Measurements from ENCODE around the gene TGM3.
"Not testable (repeated sequence)": the region's sequence is repeated elsewhere in the genome, so short reads cannot be mapped to it uniquely, and the experiment has no call there.

The TGM3 gene, protein sequence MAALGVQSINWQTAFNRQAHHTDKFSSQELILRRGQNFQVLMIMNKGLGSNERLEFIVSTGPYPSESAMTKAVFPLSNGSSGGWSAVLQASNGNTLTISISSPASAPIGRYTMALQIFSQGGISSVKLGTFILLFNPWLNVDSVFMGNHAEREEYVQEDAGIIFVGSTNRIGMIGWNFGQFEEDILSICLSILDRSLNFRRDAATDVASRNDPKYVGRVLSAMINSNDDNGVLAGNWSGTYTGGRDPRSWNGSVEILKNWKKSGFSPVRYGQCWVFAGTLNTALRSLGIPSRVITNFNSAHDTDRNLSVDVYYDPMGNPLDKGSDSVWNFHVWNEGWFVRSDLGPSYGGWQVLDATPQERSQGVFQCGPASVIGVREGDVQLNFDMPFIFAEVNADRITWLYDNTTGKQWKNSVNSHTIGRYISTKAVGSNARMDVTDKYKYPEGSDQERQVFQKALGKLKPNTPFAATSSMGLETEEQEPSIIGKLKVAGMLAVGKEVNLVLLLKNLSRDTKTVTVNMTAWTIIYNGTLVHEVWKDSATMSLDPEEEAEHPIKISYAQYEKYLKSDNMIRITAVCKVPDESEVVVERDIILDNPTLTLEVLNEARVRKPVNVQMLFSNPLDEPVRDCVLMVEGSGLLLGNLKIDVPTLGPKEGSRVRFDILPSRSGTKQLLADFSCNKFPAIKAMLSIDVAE

DNA sequence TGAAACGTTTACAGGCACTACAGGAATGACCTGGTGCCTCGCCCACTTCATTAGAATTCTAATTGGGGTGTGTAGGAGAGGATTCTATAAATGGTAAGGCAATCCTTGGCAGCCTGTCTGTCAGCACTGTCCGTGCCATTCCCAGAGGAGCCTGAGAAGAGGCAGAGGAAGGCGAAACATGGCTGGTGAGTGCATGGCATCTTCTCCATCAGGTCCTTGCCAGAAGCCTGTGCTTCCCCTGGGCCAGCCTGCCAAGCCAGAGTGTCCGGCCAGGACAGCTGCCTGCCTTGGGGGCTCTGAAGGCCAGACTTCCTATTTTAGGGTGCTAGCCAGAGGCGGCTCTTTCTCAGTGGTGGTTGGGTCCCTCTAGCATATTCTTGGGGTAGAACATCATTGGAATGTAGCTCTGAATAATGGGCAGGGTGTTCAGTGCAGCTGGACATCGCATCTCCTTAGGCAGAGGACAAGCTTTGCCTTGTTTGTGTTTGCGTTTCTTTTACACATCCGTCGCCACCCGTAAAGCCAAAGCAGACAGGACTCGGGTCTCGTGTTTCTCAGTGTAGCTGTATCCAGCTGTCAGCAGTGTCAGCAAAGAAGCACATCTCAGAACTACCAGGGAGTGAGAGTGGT, at the start of gene TGM3:
TGM3 (plus strand) TSS at position 116 of the 630 bp plus-strand sequence; CDS start at position 179, 63 bp downstream.
- no peak for DNase-seq (ENCODE audit: low read depth)

GRCh38 chr20:2246069-2246491, 49.7 kb upstream of the TGM3 start:
- DNase-seq (ENCODE audit: low read depth) = no peak

DNA sequence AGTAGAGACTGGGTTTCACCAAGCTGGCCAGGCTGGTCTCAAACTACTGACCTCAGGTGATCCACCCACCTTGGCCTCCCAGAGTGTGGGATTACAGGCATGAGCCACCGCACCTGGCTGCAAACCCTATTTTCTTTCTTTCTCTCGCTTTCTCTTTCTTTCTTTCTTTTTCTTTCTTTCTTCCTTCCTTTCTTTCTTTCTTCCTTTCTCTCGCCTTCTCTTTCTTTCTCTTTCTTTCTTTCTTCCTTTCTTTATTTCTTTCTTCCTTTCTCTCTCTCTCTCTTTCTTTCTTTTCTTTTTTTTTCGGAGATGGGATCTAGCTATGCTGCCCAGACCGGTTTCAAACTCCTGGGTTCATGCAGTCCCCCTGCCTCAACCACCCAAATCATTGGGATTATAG, 47.0 kb upstream of the TGM3 start:
- no peak for DNase-seq (ENCODE audit: low read depth)

- DNase-seq (ENCODE audit: low read depth) = no peak
Measured at GRCh38 chr20:2249935-2250334, 45.9 kb upstream of the TGM3 start.

- no peak for DNase-seq (ENCODE audit: low read depth)
Measured at GRCh38 chr20:2252419-2252997, 43.3 kb upstream of the TGM3 start.

- DNase-seq (ENCODE audit: low read depth) = no peak
Measured at GRCh38 chr20:2253256-2253655, 42.5 kb upstream of the TGM3 start.

- DNase-seq (ENCODE audit: low read depth) = no peak
Measured at GRCh38 chr20:2254333-2254732, 41.5 kb upstream of the TGM3 start.

DNA sequence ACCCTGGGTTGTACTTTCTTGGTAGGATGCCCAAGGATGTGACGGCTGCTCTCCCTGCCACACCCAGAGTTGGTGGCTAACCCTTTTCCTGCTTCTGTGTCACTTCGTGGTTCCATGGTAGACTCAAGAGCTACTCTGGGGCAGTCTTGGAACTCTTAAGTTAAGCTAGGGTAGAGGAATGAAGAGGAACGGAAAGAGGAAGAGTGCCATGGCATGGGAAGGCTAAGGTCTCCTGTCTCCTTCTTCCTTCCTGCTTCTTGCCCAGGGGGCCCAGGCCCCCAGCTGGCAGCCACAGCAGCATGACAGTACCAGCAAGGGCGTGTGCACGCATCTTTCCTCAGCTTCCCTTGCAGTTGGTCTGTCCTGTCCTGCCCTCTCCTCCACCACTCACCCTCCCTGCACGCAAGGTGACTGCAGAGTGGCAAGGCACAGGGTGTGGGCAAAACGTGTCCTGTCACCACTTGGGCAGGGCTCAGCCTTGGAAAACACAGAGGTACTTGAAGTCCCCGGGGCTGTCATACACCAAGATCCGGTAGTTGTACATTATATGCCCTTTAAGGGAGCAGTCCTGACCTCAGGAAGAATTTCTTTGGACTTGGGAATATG, 39.8 kb upstream of the TGM3 start:
- DNase-seq (ENCODE audit: low read depth) = no peak

GRCh38 chr20:2259731-2260130, 36.1 kb upstream of the TGM3 start:
- DNase-seq (ENCODE audit: low read depth) = no peak

DNA sequence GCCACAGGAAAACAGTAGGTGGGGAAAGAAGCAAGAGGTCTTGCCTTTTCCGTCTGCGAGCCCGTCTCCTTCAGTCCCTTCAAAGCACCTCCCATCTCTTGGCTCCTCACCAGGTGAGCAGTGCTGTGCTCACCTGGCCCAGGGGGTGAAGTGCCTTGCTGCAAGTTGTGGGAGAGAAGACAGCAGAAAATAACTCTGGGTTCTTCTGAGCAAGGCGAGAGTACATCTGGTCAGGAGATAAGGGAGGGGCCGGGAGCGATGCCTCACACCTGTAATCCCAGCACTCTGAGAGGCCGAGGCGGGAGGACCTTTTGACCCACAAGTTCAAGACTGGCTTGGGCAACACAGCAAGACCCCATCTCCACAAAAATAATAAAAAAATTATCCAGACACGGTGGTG, 35.6 kb upstream of the TGM3 start:
- no peak for DNase-seq (ENCODE audit: low read depth)

GRCh38 chr20:2261046-2261485, 34.7 kb upstream of the TGM3 start:
- DNase-seq (ENCODE audit: low read depth) = no peak

DNA sequence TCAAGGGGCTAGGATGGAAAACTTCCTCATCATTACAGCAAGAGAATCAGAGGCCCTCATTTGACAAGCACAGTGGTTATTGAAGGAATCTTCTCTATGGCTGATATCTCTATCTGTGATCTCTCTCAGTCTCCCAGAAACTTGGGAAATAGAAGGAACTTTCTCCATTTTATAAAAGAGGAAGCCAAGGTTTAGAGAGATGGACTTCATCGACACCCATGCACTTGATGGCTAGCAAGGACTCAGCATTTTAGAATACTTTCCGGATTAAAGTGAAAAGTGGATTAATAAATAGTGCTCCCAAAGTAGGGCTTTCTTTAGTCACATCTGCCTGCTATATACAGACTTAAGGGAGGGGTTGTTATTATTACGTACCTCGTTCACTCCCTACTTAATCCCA, 34.2 kb upstream of the TGM3 start:
- DNase-seq (ENCODE audit: low read depth) = no peak

GRCh38 chr20:2264118-2264517, 31.7 kb upstream of the TGM3 start:
- no peak for DNase-seq (ENCODE audit: low read depth)

GRCh38 chr20:2264621-2265374, 31.0 kb upstream of the TGM3 start:
- DNase-seq (ENCODE audit: low read depth) = not testable (repeated sequence)

- no peak for DNase-seq (ENCODE audit: low read depth)
Measured at GRCh38 chr20:2273634-2274302, 22.0 kb upstream of the TGM3 start.

DNA sequence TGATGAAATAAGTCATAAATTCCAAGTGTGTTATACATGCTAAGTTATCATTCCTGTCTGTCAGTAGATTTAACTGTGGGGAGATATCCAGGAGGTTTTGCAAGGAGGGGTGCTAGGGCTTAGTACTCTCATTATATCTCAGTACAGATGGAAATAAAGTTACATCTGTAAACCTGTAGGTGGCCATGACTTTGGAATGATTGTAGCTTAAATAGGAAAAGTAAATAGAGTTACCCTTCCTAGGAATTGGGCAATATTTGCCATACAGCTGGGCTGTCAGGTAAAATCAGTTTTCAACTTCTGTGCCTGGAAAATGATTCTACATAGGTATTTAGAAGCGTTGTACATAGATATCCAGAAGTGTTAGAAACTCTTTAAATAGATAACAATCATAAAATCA, 19.8 kb upstream of the TGM3 start:
- no peak for DNase-seq (ENCODE audit: low read depth)

DNA sequence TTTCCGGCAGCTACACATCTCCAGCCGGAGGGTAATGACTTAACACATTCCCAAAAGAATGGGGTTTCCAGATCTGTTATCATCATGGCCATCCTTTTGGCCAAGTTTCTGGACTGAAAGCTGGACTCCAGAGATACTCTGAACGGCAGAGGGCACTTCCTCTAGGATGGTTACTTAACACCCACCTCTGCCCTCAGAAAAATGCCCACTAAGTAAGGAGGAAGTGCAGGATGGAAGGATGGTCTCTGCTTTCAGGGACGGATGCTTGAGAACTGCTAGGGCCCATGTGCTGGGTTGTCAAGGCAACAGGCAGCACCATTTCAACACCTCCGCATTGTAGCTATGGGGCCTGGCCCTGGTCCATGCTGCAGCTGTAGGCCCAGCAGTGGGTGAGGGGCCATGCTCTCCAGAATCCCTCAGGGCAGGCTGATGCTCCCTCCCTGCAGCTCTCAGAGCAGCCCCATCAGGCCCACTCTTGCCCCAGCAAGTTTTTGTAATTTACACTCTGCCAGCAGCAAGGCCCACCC, 16.5 kb upstream of the TGM3 start:
- DNase-seq (ENCODE audit: low read depth) = no peak

DNA sequence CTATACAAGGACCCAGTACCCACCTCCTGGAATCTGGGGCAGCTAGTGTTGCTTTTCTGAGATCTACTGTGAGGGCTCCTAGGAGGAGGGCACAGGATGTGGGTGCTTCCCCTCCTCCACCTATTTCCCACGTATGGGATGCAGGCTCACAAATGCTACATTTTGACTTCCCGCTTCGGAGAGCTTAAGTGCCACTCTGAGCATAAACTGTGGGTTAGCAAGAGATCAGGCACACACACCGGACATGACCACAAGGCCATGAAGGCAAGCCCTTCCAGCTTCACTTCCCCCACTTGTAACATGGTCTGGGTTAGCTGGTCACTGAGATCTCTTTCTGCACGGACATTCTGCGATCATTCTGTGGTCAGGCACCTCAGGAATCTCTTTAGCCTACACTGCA, 15.7 kb upstream of the TGM3 start:
- DNase-seq (ENCODE audit: low read depth) = no peak

DNA sequence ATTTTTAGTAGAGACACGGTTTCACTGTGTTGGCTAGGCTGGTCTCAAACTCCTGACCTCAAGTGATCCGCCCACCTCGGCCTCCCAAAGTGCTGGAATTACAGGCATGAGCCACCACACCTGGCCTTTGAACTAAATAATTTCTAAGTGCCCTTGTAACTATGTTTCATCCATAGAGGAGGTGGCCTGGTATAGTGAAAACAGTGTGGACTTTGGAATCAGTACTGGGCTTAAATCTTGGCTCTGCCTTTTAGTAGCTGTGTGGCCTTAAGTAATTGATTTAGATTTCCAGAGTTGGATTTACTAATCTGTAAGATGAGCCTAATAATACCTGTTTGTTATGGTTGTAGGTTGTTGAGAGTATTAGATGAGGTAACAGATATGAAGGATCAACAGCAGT, 14.2 kb upstream of the TGM3 start:
- no peak for DNase-seq (ENCODE audit: low read depth)

GRCh38 chr20:2282181-2282580, 13.6 kb upstream of the TGM3 start:
- no peak for DNase-seq (ENCODE audit: low read depth)
